AG09309 (cell line): ENCODE measurements around the gene COG1.

Experiments used
- DNase-seq: peaks from one replicate; pipeline ENCODE4 v3.0.0-alpha.2; 2010; ENCODE audit warnings: low read depth
- H3K4me3 ChIP-seq: 2 replicates; pipeline ENCODE4 v1.5.1; 2011; ENCODE audit warnings: mild to moderate bottlenecking, low read depth, low read length, moderate library complexity; ENCODE audit not compliant: control insufficient read depth
- TF ChIP-seq, protein P1 (sequence below): IDR thresholded peaks from 2 replicates; pipeline ENCODE4 v1.5.1; 2011; ENCODE audit warnings: mild to moderate bottlenecking, low read depth, low read length, inconsistent platforms; ENCODE audit not compliant: insufficient read depth, control insufficient read depth; ENCODE audit errors: missing control alignments

Gene COG1

DNA sequence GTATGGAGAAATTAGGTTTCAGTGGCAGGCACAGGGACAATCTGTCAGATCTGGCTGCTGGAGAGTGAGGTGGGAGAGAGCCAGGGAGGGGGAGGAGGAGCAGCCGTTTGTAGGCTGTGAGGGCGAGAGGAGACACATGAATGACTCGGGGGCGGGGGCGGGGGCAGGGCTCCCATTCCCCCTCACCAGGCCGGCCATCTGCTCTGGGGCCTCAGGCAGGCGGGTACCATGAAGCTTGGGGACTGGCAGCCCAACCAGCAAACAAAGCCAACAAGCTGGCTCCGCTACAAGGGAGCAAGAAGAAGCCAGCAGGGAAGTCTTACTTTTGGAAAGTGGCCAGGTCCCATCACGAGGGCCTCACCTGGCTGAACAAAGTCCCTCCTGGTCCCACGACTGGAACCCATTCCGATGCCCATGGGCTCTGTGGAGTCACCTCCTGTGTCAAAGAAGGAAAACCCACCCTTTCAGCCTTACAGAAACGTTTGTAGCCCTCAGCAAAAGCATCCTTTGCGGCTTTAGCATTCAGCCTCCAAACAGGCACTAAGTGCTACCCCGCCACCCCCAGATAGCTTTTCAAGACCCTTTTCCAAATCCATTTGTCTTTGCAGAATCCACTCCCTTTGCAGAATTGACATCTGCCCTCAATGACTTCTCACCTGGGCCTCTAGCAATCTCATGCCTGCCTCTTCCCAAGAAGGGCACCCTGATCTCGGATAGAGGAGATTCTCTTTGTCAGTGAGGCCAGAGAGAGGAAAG, 37.3 kb upstream of the COG1 start:
- TF ChIP-seq, protein P1, sequence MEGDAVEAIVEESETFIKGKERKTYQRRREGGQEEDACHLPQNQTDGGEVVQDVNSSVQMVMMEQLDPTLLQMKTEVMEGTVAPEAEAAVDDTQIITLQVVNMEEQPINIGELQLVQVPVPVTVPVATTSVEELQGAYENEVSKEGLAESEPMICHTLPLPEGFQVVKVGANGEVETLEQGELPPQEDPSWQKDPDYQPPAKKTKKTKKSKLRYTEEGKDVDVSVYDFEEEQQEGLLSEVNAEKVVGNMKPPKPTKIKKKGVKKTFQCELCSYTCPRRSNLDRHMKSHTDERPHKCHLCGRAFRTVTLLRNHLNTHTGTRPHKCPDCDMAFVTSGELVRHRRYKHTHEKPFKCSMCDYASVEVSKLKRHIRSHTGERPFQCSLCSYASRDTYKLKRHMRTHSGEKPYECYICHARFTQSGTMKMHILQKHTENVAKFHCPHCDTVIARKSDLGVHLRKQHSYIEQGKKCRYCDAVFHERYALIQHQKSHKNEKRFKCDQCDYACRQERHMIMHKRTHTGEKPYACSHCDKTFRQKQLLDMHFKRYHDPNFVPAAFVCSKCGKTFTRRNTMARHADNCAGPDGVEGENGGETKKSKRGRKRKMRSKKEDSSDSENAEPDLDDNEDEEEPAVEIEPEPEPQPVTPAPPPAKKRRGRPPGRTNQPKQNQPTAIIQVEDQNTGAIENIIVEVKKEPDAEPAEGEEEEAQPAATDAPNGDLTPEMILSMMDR = no peak
- H3K4me3 ChIP-seq = no peak overlapping the region
- DNase-seq = no peak

DNA sequence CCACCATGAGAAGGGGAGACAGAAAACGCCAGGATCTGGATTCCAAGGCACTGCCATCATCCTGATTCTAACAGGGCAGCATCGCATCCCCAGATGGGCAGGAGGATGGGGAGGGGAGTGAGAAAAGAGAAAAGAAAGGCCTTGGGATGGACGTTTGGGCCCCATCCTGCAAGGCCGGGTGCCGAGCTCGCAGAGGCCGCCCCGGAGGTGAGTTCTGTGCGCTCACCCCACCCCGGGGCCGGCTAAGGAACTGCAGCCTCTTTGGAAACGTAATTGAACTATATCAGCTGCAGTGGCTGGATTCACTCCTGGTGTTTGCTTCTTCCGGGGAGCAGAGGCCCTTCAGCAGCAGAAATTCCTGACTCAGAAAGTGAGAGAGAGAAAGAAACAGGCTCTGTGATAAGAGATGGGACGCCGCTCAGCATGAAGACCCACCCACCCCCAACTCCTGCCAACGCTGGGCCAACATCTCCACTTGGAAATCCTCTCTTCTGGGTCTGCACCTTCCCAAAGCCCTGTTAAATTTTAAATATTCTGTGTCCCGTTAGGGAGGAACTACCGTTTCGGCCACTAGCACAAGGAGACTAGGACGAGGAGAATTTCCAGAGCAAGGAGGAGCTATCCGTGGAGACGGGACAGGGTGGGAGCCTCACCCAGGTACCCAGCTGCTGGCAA, 36.6 kb upstream of the COG1 start:
- peak; percentile 31 for DNase-seq
- no peak overlapping the region for H3K4me3 ChIP-seq
- TF ChIP-seq, protein P1 = peak; percentile 92

DNA sequence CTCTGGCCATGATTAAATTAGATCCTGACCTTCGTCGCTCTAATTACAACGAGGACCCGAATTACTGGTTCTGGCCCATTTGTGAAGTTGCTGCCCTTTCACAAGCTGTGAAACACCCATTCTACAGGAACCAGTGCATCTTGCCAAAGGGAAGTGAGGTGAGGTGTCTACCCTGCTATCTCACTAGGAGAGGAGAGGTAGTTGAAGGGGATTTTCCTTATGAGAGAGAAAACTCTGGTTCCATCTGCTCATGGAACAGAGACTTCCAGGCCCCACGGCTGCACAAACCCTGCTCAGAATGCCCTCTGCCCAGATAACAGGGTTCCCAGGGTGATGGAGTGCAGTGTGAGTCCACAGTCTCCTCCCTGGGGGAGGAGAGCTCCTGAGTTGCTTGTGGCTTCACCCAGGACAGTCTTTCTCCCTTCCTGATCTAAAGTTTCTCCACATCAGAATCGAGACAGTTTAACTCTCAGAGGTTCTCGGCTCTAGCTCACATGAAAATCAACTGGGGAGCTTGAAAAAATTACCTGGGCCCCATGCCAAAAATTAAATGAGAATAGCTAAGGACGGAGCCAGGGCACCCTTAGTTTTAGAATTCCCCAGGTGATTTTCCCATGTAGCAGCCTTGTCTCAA, 35.9 kb upstream of the COG1 start:
- no peak for DNase-seq
- H3K4me3 ChIP-seq = no peak overlapping the region
- TF ChIP-seq, protein P1 = no peak

DNA sequence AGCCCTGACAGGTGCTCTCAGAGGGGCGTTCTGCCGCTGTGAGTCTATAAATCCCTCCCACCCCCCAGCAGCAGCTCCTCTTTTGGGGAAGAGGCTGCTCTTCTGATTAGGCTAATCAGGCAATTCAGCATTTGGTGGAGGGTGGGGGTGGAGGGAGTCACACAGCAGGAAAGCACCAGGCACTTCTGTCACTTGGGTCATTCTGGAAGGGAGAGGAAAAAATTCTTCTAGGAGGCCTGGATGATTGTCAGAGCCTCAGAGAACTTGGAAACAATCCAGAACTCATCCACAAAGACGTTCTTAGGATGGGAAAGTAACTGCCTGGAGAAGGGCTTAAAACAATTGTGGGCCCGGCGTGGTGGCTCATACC, 35.3 kb upstream of the COG1 start:
- TF ChIP-seq, protein P1 = no peak
- no peak for DNase-seq
- no peak overlapping the region for H3K4me3 ChIP-seq

DNA sequence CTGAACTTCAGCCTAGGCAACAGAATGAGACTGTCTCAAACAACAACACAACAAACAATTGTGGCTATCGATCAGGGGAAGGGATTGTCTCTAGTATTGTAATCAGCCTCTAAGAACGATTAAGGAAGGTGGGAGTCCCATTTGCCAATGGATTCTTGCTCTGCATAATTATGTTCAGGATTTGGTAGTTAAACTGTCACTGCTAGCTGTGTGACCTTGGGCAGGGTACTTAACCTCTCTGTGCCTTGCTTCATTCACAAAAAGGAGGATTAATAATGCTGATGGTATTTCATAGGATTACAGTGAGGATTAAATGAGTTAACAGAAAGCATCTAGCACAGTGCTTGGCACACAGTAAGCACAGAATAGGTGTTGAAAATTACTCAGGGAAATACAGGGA, 34.7 kb upstream of the COG1 start:
- TF ChIP-seq, protein P1 = no peak
- no peak for DNase-seq
- H3K4me3 ChIP-seq = no peak overlapping the region

DNA sequence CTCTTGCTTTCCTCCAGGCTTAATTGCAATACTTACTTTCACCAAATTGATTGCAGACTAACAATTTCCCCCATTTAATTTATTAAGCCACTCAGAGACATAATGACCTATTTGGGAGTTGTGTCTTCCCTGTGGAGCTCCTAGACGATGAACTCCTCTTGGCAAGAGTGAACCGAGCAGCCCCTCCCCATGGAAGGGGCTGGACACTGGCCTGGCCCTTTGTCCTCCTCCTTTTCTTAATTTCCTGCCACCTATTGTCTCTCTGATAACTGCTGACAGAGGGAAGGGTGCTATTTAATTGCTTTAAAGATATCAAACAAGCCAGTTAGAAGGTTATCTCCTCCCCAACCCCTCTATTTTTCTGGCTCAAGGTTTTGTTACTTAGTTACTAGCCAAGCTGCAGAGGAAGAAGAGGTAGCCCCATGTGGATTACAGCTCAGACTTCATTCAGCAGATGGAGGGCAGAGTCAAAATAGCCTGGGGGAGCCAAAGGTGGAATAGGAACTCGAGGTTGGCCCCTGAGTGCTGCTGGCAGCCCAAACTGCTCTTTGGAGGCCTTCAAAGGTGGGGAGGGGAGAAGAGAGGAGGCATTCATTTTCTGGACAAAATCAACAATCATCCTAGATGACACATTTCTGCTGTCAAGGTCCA, 31.8 kb upstream of the COG1 start:
- TF ChIP-seq, protein P1 = no peak
- no peak for DNase-seq
- no peak overlapping the region for H3K4me3 ChIP-seq
